Omental fat pad (tissue), 4 donors: ENCODE measurements around the gene CASK. TPM values are rescaled to one million over a fixed set of nuclear protein-coding genes. Genes with fewer than 3 reads are reported as not detected.
A peak's percentile ranks its signal among the peaks of the same experiment; 100 is the strongest.
"Not testable (repeated sequence)": the region's sequence is repeated elsewhere in the genome, so short reads cannot be mapped to it uniquely, and the experiment has no call there.

Experiments
- ATAC-seq: fragments of 150-250 bp; one replicate; pipeline ENCODE4 v1.9.1; 2016; ENCODE audit warnings: mild to moderate bottlenecking, moderate library complexity; ENCODE audit not compliant: low FRiP score
- DNase-seq: peaks from one replicate; pipeline ENCODE4 v3.0.0-alpha.2; 2019; ENCODE audit warnings: low spot score
- CTCF ChIP-seq, 3 donors: fragments of 450-650 bp; IDR thresholded peaks; one replicate each; pipeline ENCODE4 v1.5.1; 2016 to 2017; ENCODE audit warnings: antibody characterized with exemption in 3 of 3, mild to moderate bottlenecking in 3 of 3, moderate library complexity in 2 of 3
- total RNA-seq, 4 donors: library from RNA; depleted of rRNA; stranded (reverse); fragments of >200 nt; gene quantifications; one replicate each; pipeline ENCODE4 v1.1.0, GENCODE V29; 2016

CASK gene
- total RNA-seq, 4 donors from 2014 or later = 26.8 to 42.4 (median 32.9) TPM

DNA sequence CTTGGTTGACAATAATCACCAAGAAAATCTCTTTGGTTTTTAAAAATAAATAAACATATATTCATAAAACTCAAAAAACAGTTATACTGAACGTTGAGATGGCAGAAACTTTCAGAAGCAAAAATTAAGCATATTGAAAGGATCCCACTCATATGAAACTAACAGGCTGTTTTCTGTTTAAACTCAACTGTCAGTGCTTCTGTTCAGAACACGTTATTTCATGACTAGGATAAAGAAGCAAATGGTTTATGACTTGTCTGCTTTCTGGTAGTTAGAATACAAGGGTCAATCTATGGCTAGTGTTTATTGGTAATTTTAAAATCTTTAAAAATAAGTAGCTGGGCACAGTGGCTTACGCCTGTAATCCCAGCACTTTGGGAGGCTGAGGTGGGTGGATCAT lies 195.2 kb downstream of the CASK start:
- TF ChIP-seq CTCF (IDR thresholded peaks at IDR 0.05) = no peak
- DNase-seq (no peak), ATAC-seq (no peak)

DNA sequence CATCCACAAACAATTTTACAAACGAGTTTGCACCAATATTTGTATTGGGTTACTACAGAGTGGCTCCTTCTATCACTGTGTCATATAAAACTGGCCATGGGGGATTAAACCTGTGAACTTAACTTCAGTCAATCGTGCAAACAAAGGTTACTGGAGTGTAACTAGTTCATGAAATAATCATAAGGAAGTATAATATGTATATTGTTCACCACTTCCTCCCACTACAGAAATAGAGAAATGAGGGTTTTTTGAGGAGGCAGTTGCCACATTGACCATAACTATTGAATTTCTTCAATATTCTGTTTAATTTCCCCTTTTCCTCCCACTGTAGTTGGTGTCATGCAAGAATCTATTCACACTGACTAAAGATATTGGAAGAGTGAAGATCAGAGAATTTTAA lies 199.5 kb downstream of the CASK start, which contains the start of gene GPR82:
TSS of gene GPR82 (plus strand) at position 356 of the 400 bp plus-strand sequence. CDS start 2,846 bp downstream, outside the sequence.
- no peak for ATAC-seq
- TF ChIP-seq CTCF (IDR thresholded peaks at IDR 0.05) = no peak
- DNase-seq = no peak

- DNase-seq = no peak
- TF ChIP-seq CTCF (IDR thresholded peaks at IDR 0.05) = no peak
- peak; percentile 80 for ATAC-seq
Observed at GRCh38 chrX:41722816-41723618, 200.3 kb downstream of the CASK start.

GRCh38 chrX:41722214-41722613 lies 201.1 kb downstream of the CASK start:
- DNase-seq (no peak), ATAC-seq (no peak)
- no peak for TF ChIP-seq CTCF (IDR thresholded peaks at IDR 0.05)

DNA sequence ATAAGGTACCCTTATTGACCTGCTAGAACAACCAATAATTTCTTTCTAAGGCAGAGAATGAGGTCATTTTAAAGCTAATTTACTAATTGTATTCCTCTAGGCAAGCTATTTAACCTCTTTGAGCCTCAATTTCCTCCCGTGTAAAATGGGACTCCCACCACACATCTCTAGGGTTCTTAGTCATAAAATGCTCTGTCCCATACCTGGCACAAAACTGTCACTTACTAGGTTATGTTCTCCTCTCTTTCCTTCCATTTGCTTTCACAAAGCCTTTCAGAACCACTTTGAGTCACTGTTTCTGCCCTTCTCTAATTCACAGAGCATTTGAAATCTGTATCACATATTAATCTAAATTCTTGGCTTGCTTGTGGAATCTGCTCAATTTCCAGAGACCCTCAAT lies 201.8 kb downstream of the CASK start:
- TF ChIP-seq CTCF (IDR thresholded peaks at IDR 0.05) = no peak
- ATAC-seq = no peak
- no peak for DNase-seq

DNA sequence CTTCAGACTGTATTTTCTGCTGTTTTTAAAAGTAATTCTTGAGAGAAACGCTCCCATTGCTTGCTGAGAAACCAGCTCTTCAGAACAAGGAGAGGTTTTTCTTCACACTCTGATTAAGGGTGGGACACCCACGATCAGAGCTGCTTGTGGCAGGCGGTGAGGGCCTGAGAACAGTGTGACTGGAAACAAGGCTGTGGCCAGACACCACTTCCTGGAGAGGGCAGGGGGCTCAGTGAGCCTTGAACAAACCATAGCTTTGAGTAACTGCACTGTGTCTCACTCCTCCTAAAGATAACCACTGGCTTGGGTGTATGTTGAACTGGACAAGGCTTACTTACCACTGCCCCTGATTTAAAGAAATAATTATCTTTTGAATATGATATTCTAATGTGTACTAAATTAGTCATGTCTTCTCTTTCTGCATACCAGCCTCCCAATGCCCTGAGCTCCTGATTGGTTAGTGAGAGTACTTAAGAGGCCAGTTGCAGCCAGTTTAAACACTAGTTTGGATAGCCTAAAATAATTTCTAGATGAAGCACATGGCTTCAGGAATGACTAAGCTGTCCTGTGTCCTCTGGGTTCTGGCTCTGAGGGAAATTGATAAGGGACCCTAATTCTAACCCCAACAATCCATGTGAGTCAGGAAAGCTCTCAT lies 203.1 kb downstream of the CASK start:
- DNase-seq (no peak), ATAC-seq (no peak)
- no peak for TF ChIP-seq CTCF (IDR thresholded peaks at IDR 0.05)

DNA sequence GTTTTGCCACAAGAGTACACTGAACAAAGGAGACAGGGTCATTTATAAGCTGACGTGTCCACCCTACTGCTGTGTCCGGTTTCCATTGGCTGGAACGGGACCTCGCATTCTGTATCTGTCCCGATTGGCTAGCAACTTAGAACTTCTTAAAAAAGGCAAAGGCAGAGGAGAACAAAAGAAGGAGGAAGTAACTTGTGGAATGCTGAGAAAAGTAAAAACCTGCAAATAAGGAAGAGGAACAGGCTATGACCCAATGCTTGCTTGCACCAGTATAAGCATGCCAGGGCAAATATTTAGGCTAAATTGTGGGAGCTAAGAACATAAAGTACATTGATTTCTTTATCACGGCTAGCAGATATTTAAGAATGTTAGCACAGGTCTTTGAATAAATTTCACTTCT lies 203.7 kb downstream of the CASK start:
- not testable (repeated sequence) for DNase-seq, ATAC-seq
